ENCODE measurements around the gene OXT. TPM values are rescaled to one million over a fixed set of nuclear protein-coding genes. Genes with fewer than 3 reads are reported as not detected.

Gene OXT
- total and polyA plus RNA-seq, 2 of the 13 experiments (the other 11 are each of a cell fraction or from before 2014, with no cell fraction given): not detected

DNA sequence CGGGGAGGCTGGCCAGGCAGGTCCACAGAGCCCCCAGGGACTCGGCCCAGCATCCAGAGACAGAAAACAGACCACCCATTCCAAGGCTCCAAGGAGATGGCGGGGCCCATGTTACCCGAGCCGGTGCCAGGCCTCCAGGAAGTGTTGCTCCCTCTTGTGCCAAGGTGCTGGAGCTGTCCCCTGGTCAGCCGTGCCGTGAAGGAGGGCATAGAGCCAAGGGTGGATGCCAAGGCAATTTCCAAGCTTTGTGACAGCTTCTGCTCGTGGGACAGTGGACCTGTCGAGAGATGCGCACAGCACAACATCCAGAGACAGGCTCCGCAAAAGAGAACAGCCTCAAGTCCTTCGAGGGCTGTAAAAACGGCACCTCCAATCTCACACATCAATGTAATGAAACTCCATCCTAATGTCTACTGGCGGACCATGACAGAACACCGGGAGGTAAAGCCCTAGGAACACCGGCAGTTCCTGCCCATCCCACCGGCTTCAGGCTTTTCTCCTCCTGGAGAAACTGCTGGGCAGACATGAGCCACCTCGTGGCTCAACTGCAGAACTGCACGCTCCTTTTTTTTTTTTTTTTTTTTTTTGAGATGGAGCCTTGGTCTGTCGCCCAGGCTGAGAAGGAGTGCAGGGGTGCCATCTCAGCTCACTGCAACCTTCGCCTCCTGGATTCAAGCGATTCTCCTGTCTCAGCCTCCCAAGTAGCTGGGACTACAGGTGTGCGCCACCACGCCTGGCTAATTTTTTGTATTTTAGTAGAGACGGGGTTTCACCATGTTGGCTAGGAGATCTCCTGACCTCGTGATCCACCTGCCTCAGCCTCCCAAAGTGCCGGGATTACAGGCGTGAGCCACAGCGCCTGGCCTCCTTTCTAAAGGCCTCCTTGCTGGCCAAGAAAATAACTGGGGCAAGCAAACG is 44.0 kb downstream of the OXT start (continued):
- TF ChIP-seq POGK (CRISPR knock-in tag; conservative IDR thresholded peaks at IDR 0.05): no peak
- TF ChIP-seq HNF4G (IDR thresholded peaks at IDR 0.05; ENCODE audit: borderline replicate concordance, low read depth, low read length): no peak
- 0 out of 2 replicates have a peak, but pooled peaks have one; percentile 17 for TF ChIP-seq HNF4G (CRISPR knock-in tag; IDR thresholded peaks at IDR 0.05; ENCODE audit: borderline replicate concordance, low read depth)
- TF ChIP-seq CCAR2 (optimal IDR thresholded peaks at IDR 0.05; ENCODE audit: low read depth, low read length): no peak
- TF ChIP-seq GABPA (IDR thresholded peaks at IDR 0.05; ENCODE audit: low read depth, low read length): no peak
- no peak for TF ChIP-seq GABPA (CRISPR knock-in tag; IDR thresholded peaks at IDR 0.05; ENCODE audit: low read depth)
- 0 out of 2 replicates have a peak, but pooled peaks have one; percentile 69 for TF ChIP-seq NCOA1 (CRISPR knock-in tag; IDR thresholded peaks at IDR 0.05)
- TF ChIP-seq KLF6 (CRISPR knock-in tag; IDR thresholded peaks at IDR 0.05): no peak
- TF ChIP-seq ATF7-NPFF (CRISPR knock-in tag; IDR thresholded peaks at IDR 0.05; ENCODE audit: low read depth): no peak
- TF ChIP-seq ELF3 (CRISPR knock-in tag; IDR thresholded peaks at IDR 0.05): 0 out of 2 replicates have a peak, but pooled peaks have one; percentile 39
- TF ChIP-seq ZNF446 (CRISPR knock-in tag; IDR thresholded peaks at IDR 0.05): no peak
- TF ChIP-seq, protein P1, sequence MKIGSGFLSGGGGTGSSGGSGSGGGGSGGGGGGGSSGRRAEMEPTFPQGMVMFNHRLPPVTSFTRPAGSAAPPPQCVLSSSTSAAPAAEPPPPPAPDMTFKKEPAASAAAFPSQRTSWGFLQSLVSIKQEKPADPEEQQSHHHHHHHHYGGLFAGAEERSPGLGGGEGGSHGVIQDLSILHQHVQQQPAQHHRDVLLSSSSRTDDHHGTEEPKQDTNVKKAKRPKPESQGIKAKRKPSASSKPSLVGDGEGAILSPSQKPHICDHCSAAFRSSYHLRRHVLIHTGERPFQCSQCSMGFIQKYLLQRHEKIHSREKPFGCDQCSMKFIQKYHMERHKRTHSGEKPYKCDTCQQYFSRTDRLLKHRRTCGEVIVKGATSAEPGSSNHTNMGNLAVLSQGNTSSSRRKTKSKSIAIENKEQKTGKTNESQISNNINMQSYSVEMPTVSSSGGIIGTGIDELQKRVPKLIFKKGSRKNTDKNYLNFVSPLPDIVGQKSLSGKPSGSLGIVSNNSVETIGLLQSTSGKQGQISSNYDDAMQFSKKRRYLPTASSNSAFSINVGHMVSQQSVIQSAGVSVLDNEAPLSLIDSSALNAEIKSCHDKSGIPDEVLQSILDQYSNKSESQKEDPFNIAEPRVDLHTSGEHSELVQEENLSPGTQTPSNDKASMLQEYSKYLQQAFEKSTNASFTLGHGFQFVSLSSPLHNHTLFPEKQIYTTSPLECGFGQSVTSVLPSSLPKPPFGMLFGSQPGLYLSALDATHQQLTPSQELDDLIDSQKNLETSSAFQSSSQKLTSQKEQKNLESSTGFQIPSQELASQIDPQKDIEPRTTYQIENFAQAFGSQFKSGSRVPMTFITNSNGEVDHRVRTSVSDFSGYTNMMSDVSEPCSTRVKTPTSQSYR (CRISPR knock-in tag; IDR thresholded peaks at IDR 0.05; ENCODE audit: borderline replicate concordance): no peak; the same call in 1 of the 2 replicates
- TF ChIP-seq, protein P2, sequence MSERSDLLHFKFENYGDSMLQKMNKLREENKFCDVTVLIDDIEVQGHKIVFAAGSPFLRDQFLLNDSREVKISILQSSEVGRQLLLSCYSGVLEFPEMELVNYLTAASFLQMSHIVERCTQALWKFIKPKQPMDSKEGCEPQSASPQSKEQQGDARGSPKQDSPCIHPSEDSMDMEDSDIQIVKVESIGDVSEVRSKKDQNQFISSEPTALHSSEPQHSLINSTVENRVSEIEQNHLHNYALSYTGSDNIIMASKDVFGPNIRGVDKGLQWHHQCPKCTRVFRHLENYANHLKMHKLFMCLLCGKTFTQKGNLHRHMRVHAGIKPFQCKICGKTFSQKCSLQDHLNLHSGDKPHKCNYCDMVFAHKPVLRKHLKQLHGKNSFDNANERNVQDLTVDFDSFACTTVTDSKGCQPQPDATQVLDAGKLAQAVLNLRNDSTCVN (CRISPR knock-in tag; IDR thresholded peaks at IDR 0.05; ENCODE audit: borderline replicate concordance): no peak
- TF ChIP-seq, protein P3, sequence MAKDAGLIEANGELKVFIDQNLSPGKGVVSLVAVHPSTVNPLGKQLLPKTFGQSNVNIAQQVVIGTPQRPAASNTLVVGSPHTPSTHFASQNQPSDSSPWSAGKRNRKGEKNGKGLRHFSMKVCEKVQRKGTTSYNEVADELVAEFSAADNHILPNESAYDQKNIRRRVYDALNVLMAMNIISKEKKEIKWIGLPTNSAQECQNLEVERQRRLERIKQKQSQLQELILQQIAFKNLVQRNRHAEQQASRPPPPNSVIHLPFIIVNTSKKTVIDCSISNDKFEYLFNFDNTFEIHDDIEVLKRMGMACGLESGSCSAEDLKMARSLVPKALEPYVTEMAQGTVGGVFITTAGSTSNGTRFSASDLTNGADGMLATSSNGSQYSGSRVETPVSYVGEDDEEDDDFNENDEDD (CRISPR knock-in tag; IDR thresholded peaks at IDR 0.05; ENCODE audit: borderline replicate concordance): no peak
- TF ChIP-seq SATB2 (CRISPR knock-in tag; IDR thresholded peaks at IDR 0.05): no peak
- TF ChIP-seq SRF (IDR thresholded peaks at IDR 0.05; ENCODE audit: low read depth, low read length): no peak
- peak; percentile 32 for TF ChIP-seq AGO2 (optimal IDR thresholded peaks at IDR 0.05; ENCODE audit: low read depth, low read length)
- no peak for TF ChIP-seq CSRNP1 (CRISPR knock-in tag; IDR thresholded peaks at IDR 0.05)
